ENCODE results near the gene RYR1. TPM values are rescaled to one million over a fixed set of nuclear protein-coding genes. Genes with fewer than 3 reads are reported as not detected.

RYR1 gene
- total RNA-seq, 4 donors from 2014 or later = 0.54 to 1.6 (median 0.61) TPM

- no peak for DNase-seq
- intact Hi-C loops (cut with DNase I) = no loop called here
- H3K4me1 ChIP-seq = no peaks in the 10 kb centered on the region
- WGBS, 2 donors = 68 to 81% methylated on average over 2 of the region's 2 CpGs
- H3K4me3 ChIP-seq (replicated peaks in 1 of 3) = no peak overlapping the region
- H3K27me3 ChIP-seq = no peaks in the 10 kb centered on the region
- no peak for TF ChIP-seq POLR2A (IDR thresholded peaks at IDR 0.05)
- TF ChIP-seq CTCF (IDR thresholded peaks at IDR 0.05) = no peak
- H3K36me3 ChIP-seq = no peaks in the 10 kb centered on the region
- no peaks in the 10 kb centered on the region for H3K9me3 ChIP-seq
- H3K27ac ChIP-seq = no peak overlapping the region
Observed at GRCh38 chr19:38437917-38438316, 4.4 kb downstream of the RYR1 start.

DNA sequence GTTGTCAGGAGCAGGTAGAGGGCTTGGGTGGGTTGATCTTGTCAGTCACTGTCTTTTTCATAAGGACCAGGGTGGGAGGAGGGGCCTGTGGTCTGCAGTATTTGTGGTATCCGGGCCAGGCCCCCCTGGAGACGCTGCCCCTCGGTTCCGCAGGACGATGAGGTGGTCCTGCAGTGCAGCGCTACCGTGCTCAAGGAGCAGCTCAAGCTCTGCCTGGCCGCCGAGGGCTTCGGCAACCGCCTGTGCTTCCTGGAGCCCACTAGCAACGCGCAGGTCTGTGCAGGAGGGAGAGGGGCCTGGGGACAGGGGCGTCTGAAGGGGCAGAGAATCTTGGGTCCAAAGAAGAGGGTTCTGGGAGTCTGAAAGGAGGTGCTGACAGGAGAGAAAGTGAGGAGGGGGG lies 7.1 kb downstream of the RYR1 start:
- intact Hi-C loops (cut with DNase I) = no loop called here
- no peak for DNase-seq
- H3K36me3 ChIP-seq = no peaks in the 10 kb centered on the region
- H3K4me3 ChIP-seq (replicated peaks in 1 of 3) = no peak overlapping the region
- H3K27ac ChIP-seq = no peak overlapping the region
- H3K27me3 ChIP-seq = no peaks in the 10 kb centered on the region
- TF ChIP-seq POLR2A (IDR thresholded peaks at IDR 0.05) = no peak
- no peak for TF ChIP-seq CTCF (IDR thresholded peaks at IDR 0.05)
- WGBS, 2 donors = 58 to 60% methylated on average over 14 of the region's 14 CpGs
- no peaks in the 10 kb centered on the region for H3K9me3 ChIP-seq
- H3K4me1 ChIP-seq = no peaks in the 10 kb centered on the region

- no peak for DNase-seq
- Histone ChIP-seq H3K4me1 (no peaks in the 10 kb centered on the region), H3K4me3 (replicated peaks in 1 of 3) (no peak overlapping the region), H3K9me3 (no peaks in the 10 kb centered on the region), H3K36me3 (no peaks in the 10 kb centered on the region), H3K27ac (no peak overlapping the region), H3K27me3 (no peaks in the 10 kb centered on the region)
- intact Hi-C loops (cut with DNase I) = no loop called here
- TF ChIP-seq CTCF (IDR thresholded peaks at IDR 0.05) (no peak), POLR2A (IDR thresholded peaks at IDR 0.05) (no peak)
- 46 to 51% methylated on average over 7 of the region's 7 CpGs for WGBS, 2 donors
Observed at GRCh38 chr19:38441657-38442348, 8.3 kb downstream of the RYR1 start.

DNA sequence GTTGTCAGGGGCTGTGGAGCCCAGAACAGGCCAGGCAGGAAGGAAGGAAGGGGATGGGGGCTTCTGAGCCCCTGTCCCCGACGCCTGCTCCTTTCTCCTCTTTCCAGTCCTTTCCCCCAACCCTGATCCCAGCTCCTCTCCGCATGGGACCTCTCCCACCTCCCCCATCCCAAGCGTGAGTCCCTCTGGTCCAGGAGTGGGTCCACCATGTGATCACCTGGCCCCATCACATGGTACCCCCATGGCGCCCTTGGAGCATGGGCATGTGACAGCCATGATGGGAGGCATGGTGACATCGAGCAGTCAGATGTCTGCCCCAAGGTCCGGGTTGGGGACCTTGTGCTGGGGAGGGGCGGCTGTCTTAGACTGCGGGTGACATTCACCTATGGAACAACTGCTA lies 9.2 kb downstream of the RYR1 start:
- intact Hi-C loops (cut with DNase I) = no loop called here
- Histone ChIP-seq H3K27me3 (no peaks in the 10 kb centered on the region), H3K36me3 (no peaks in the 10 kb centered on the region), H3K27ac (no peak overlapping the region), H3K4me3 (replicated peaks in 1 of 3) (no peak overlapping the region), H3K4me1 (no peaks in the 10 kb centered on the region), H3K9me3 (no peaks in the 10 kb centered on the region)
- TF ChIP-seq CTCF (IDR thresholded peaks at IDR 0.05) = no peak
- TF ChIP-seq POLR2A (IDR thresholded peaks at IDR 0.05) = no peak
- 72 to 100% methylated on average over 3 to 5 of the region's 9 CpGs for WGBS, 2 donors
- no peak for DNase-seq

GRCh38 chr19:38443458-38443999 lies 10.0 kb downstream of the RYR1 start:
- H3K36me3 ChIP-seq = no peaks in the 10 kb centered on the region
- no peak for TF ChIP-seq CTCF (IDR thresholded peaks at IDR 0.05)
- no peak for TF ChIP-seq POLR2A (IDR thresholded peaks at IDR 0.05)
- H3K27ac ChIP-seq = no peak overlapping the region
- H3K9me3 ChIP-seq = no peaks in the 10 kb centered on the region
- 76 to 87% methylated on average over 9 to 14 of the region's 15 CpGs for WGBS, 2 donors
- no peak for DNase-seq
- H3K4me3 ChIP-seq (replicated peaks in 1 of 3) = no peak overlapping the region
- intact Hi-C loops (cut with DNase I) = no loop called here
- no peaks in the 10 kb centered on the region for H3K27me3 ChIP-seq
- H3K4me1 ChIP-seq = no peaks in the 10 kb centered on the region

All from thyroid gland (tissue), 4 donors.